B cell (primary cell): ENCODE data around the gene SLC43A2.

ENCODE experiments used
- EZH2 ChIP-seq: IDR thresholded peaks from 2 replicates; pipeline ENCODE4 v1.6.1; 2012; ENCODE audit warnings: borderline replicate concordance, low read depth, mild to moderate bottlenecking, moderate library complexity, low read length; ENCODE audit not compliant: insufficient read depth, poor library complexity, severe bottlenecking
- TF ChIP-seq, protein P1 (sequence below): fragments of 200-600 bp; IDR thresholded peaks from one replicate; pipeline ENCODE4 v1.8.0; 2022; ENCODE audit warnings: antibody characterized with exemption, mild to moderate bottlenecking

DNA sequence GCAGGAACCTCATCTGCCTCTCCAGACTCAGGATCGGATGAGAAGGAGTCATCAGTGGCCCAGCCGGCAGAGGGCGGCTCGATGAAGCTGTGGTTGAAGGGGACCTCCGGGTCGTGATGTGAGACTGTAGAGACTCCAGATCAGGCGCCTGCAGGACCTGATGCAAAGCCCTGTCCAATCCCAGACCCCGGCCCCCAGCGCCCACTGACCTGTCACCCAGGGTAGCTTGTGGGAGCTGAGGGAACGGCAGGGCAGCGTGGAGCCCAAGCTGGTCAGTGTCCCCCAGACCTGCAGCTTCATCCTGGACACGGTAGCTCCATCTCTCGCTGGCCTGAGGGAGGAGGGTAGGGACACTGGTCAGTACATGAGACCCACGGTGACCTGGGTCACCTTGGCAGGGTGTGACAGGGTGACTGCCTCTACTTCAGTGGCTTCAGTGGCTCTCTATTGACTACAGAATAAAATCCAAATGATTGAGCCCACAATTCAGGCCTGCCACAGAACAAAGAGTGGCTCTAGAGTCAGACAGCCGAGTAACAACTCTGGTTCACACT is 8.2 kb upstream of the SLC43A2 start:
- TF ChIP-seq, protein P1, sequence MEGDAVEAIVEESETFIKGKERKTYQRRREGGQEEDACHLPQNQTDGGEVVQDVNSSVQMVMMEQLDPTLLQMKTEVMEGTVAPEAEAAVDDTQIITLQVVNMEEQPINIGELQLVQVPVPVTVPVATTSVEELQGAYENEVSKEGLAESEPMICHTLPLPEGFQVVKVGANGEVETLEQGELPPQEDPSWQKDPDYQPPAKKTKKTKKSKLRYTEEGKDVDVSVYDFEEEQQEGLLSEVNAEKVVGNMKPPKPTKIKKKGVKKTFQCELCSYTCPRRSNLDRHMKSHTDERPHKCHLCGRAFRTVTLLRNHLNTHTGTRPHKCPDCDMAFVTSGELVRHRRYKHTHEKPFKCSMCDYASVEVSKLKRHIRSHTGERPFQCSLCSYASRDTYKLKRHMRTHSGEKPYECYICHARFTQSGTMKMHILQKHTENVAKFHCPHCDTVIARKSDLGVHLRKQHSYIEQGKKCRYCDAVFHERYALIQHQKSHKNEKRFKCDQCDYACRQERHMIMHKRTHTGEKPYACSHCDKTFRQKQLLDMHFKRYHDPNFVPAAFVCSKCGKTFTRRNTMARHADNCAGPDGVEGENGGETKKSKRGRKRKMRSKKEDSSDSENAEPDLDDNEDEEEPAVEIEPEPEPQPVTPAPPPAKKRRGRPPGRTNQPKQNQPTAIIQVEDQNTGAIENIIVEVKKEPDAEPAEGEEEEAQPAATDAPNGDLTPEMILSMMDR = no peak
- no peak for TF ChIP-seq EZH2
